HFF-Myc (cell line): ENCODE data around the gene ZFP69B.
"Not testable (repeated sequence)": the region's sequence is repeated elsewhere in the genome, so short reads cannot be mapped to it uniquely, and the experiment has no call there.

Experiments
- DNase-seq: peaks from one replicate; pipeline ENCODE4 v3.0.0-alpha.2; 2011; ENCODE audit warnings: low read depth; ENCODE audit errors: extremely low read depth
- H3K4me3 ChIP-seq: replicated peaks from 2 replicates; pipeline ENCODE4 v1.5.1; 2011; ENCODE audit warnings: low read depth, mild to moderate bottlenecking, control low read depth, low read length
- TF ChIP-seq, protein P1 (sequence below): IDR thresholded peaks from 2 replicates; pipeline ENCODE4 v1.5.1; 2012; ENCODE audit warnings: mild to moderate bottlenecking, low read depth, low read length, control low read depth; ENCODE audit errors: missing control alignments

The ZFP69B gene

DNA sequence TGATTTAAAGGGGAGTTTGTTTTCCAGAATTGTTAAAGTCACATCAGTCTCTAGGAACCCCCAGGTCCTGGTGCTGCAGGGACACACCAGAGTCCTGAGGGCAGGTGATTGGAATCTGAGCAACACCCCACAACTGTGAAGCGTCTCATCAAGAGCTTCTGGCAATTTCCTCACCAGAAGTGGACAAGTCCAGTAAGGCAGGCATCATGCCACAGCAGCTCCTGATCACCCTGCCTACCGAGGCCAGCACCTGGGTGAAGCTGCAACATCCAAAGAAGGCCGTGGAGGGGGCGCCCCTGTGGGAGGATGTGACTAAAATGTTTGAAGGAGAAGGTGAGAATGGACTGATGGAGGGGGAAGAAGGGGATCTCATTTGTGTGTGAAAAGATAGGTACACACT lies 28.9 kb downstream of the ZFP69B start:
- no peak for DNase-seq
- H3K4me3 ChIP-seq, result no peak overlapping the region
- TF ChIP-seq, protein P1, sequence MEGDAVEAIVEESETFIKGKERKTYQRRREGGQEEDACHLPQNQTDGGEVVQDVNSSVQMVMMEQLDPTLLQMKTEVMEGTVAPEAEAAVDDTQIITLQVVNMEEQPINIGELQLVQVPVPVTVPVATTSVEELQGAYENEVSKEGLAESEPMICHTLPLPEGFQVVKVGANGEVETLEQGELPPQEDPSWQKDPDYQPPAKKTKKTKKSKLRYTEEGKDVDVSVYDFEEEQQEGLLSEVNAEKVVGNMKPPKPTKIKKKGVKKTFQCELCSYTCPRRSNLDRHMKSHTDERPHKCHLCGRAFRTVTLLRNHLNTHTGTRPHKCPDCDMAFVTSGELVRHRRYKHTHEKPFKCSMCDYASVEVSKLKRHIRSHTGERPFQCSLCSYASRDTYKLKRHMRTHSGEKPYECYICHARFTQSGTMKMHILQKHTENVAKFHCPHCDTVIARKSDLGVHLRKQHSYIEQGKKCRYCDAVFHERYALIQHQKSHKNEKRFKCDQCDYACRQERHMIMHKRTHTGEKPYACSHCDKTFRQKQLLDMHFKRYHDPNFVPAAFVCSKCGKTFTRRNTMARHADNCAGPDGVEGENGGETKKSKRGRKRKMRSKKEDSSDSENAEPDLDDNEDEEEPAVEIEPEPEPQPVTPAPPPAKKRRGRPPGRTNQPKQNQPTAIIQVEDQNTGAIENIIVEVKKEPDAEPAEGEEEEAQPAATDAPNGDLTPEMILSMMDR, result no peak

DNA sequence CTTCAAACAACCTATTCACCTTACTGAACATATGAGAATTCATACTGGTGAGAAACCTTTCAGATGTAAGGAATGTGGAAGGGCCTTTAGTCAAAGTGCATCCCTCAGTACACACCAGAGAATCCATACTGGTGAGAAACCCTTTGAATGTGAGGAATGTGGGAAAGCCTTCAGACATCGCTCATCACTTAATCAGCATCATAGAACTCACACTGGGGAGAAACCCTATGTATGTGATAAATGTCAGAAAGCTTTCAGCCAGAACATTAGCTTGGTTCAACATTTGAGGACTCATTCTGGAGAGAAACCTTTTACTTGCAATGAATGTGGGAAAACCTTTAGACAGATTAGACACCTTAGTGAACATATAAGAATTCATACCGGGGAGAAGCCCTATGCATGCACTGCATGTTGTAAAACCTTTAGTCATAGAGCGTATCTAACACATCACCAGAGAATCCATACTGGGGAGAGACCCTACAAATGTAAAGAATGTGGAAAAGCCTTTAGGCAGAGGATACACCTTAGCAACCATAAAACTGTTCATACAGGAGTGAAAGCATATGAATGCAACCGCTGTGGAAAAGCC lies 45.1 kb downstream of the ZFP69B start:
- no peak overlapping the region for H3K4me3 ChIP-seq
- TF ChIP-seq, protein P1, result no peak
- DNase-seq, result no peak

DNA sequence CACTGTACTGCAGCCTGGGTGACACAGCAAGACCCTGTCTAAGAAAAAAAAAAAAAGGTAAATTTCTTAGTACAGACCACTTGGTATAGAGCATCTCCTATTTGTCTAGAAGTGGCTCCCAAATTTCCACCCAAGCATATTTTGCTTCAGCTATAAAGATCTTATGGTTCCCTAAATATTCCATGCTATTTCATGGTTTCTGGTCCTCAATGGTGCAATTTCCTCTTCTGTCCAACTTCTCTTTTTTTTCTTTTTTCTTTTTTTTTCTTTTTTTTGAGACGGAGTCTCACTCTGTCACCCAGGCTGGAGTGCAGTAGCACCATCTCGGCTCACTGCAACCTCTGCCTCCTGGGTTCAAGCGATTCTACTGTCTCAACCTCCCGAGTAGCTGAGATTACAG lies 52.4 kb downstream of the ZFP69B start:
- H3K4me3 ChIP-seq, DNase-seq: not testable (repeated sequence)

DNA sequence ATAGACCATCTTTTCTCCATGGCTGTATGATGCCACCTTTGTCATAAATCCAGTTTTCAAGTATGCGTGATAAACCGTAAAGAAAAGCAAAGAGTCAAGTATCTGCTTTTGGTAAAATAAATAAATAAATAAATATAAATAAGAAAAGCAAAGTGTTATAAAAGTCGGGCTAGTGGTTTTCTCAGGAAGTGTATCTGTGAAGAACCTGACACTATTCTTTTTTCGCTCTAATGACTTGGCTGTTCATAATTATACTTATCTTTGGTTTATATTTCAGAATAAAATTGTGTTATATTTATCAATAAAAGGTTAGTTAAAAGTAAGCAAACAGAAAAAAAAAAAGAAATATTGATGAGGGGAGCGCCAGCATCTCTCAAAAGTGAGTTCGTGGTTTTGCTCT lies 57.7 kb downstream of the ZFP69B start:
- DNase-seq, result no peak
- TF ChIP-seq, protein P1, result no peak
- H3K4me3 ChIP-seq, result peak overlapping the region; percentile 72

DNA sequence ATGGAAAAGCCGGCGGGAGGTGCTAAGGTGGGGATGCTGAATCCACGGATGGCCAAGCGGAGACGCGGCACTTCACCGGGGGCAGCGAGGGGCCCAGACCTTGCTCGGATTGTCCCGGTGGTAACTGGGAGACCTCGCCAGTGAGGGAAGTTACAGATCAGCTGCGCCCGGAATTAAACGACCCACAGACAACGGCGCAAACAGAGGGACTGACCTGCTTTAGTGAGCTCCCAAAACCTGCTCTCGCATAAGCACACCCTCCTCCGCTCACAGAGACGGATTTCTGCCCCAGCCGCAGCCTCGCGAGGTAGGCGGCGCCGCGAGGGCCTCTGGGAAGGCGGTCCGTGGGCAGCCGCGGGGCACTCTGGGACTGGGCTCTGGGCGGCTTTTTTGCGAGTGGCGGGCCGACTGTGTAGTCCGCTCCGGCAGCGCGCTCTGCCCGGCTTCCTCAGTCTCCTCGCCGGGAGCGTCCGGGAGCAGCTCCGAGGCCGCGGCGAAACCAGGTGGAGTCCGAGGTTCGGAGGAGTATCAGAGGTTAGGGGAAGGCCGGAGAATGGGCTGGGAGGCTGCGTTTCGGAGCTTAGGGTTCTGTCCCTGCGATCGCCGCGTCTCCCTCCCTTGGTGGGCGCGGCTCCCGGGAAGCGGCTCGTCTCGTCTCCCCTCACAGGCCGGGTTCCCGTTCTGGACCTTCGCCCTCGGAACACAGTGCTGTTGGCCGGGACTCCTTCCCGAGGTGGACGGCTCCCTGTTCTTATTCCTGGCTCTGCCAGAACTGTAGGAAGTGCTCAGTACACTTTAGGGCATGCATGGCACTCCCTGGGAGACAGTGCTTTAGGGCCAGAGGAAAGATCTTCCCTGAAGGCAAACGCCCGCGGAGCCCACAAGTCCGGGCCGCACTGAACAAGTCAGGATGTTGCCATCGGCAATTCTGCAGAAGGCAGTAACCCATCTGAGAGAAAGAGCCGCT lies 58.4 kb downstream of the ZFP69B start, which contains the start of gene EXO5:
Gene EXO5 (plus strand): TSS at position 393 of the 967 bp plus-strand sequence. CDS start 5,778 bp downstream, outside the sequence.
- TF ChIP-seq, protein P1, result no peak
- no peak for DNase-seq

More for the DNA sequence above, 58.4 kb downstream of the ZFP69B start, which contains the start of gene EXO5:
- peak within 1 kb of the TSS; percentile 72 for H3K4me3 ChIP-seq
